ENCODE data around the gene MAP3K13.

The MAP3K13 gene

GRCh38 chr3:185362850-185363661, at the start of gene MAP3K13:
MAP3K13 (plus strand) TSS chr3:185363136; CDS start chr3:185428582, 65,446 bp downstream.
- TF ChIP-seq EZH2 (IDR thresholded peaks at IDR 0.05) (no peak), FOXP2 (optimal IDR thresholded peaks at IDR 0.05; ENCODE audit: control extremely low read depth, extremely low read length, insufficient read depth) (no peak), POLR2AphosphoS5 (IDR thresholded peaks at IDR 0.05; ENCODE audit: borderline replicate concordance, low read depth, low read length) (no peak)
- DNase-seq (ENCODE audit: low read depth, low spot score), result peak; percentile 90
- Histone ChIP-seq H3K9me3 (ENCODE audit: low read depth, low read length) (no peaks in the 10 kb centered on the region), H3K36me3 (ENCODE audit: insufficient read depth, low read length) (no peaks in the 10 kb centered on the region), H3K9ac (ENCODE audit: insufficient read length) (peak within 1 kb of the TSS; percentile 72), H3K27ac (peak within 1 kb of the TSS; percentile 59; the same call in 1 of the 2 replicates), H3K4me3 (peak within 1 kb of the TSS; percentile 83)

- 0 out of 2 replicates have a peak, but pooled peaks cover 6% of the 10 kb centered on the region for H3K9me3 ChIP-seq (ENCODE audit: low read depth, low read length)
- no peak overlapping the region for H3K4me3 ChIP-seq
- DNase-seq (ENCODE audit: low read depth, low spot score), result no peak
- peaks cover 12% of the 10 kb centered on the region for H3K36me3 ChIP-seq (ENCODE audit: insufficient read depth, low read length)
- TF ChIP-seq POLR2AphosphoS5 (IDR thresholded peaks at IDR 0.05; ENCODE audit: borderline replicate concordance, low read depth, low read length) (no peak), FOXP2 (optimal IDR thresholded peaks at IDR 0.05; ENCODE audit: control extremely low read depth, extremely low read length, insufficient read depth) (no peak), EZH2 (IDR thresholded peaks at IDR 0.05) (no peak)
- H3K27ac ChIP-seq, result no peak overlapping the region
- H3K9ac ChIP-seq (ENCODE audit: insufficient read length), result no peak overlapping the region
Measured at GRCh38 chr3:185313693-185314246, 49.2 kb upstream of the MAP3K13 start.

- H3K9me3 ChIP-seq (ENCODE audit: low read depth, low read length), result no peaks in the 10 kb centered on the region
- no peak for TF ChIP-seq FOXP2 (optimal IDR thresholded peaks at IDR 0.05; ENCODE audit: control extremely low read depth, extremely low read length, insufficient read depth)
- TF ChIP-seq POLR2AphosphoS5 (IDR thresholded peaks at IDR 0.05; ENCODE audit: borderline replicate concordance, low read depth, low read length), result no peak
- no peak for TF ChIP-seq EZH2 (IDR thresholded peaks at IDR 0.05)
- peak overlapping the region; percentile 30 for H3K9ac ChIP-seq (ENCODE audit: insufficient read length)
- peak overlapping the region; percentile 93 for H3K27ac ChIP-seq
- no peaks in the 10 kb centered on the region for H3K36me3 ChIP-seq (ENCODE audit: insufficient read depth, low read length)
- DNase-seq (ENCODE audit: low read depth, low spot score), result no peak
- H3K4me3 ChIP-seq, result 0 out of 2 replicates have a peak overlapping the region, but pooled peaks have one; percentile 15
Measured at GRCh38 chr3:185316740-185317412, 46.1 kb upstream of the MAP3K13 start.

DNA sequence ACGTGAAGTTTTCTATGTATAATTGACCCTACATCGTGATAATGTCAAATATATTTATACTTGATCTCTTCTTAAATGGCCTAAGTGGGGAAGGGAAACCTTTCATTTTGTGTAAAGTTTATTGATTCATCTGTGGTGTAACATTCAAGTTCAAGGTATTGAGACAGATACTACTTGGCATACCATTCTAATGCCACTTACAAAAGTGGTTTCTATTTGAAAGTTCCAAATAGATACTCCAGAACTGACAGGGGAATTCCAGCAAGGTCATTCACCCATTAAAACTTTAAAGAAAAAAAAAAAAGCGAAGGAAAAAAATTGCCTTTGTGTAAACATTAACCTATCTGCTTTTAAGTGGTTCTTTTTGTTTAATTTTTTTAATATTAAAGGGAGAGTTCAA, 45.3 kb upstream of the MAP3K13 start:
- DNase-seq (ENCODE audit: low read depth, low spot score), result no peak
- Histone ChIP-seq H3K4me3 (no peak overlapping the region), H3K9me3 (ENCODE audit: low read depth, low read length) (no peaks in the 10 kb centered on the region), H3K36me3 (ENCODE audit: insufficient read depth, low read length) (no peaks in the 10 kb centered on the region), H3K27ac (peak overlapping the region; percentile 93), H3K9ac (ENCODE audit: insufficient read length) (no peak overlapping the region)
- TF ChIP-seq EZH2 (IDR thresholded peaks at IDR 0.05), result no peak
- TF ChIP-seq FOXP2 (optimal IDR thresholded peaks at IDR 0.05; ENCODE audit: control extremely low read depth, extremely low read length, insufficient read depth), result no peak

DNA sequence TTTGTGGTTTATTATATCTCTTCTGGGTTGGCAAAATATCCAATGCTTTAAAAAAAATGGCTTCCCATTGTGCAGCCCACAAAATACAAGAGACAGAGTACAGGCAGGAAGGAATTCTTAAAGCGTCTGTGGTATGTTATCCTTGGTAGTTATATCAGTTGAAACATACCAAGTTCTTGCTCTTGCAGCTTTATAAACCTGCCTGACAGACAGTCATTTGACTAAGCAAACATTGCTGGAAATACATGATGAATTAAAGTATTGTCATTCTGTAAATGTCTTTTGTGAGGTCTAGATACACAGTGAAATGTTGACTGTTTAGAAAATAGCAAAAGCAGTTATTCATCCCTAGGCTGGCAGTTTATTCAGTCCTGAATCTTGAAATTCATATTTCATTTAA, 44.8 kb upstream of the MAP3K13 start:
- H3K27ac ChIP-seq, result peak overlapping the region; percentile 93
- H3K9ac ChIP-seq (ENCODE audit: insufficient read length), result peak overlapping the region; percentile 43
- DNase-seq (ENCODE audit: low read depth, low spot score), result no peak
- TF ChIP-seq EZH2 (IDR thresholded peaks at IDR 0.05) (no peak), POLR2AphosphoS5 (IDR thresholded peaks at IDR 0.05; ENCODE audit: borderline replicate concordance, low read depth, low read length) (no peak), FOXP2 (optimal IDR thresholded peaks at IDR 0.05; ENCODE audit: control extremely low read depth, extremely low read length, insufficient read depth) (no peak)
- H3K36me3 ChIP-seq (ENCODE audit: insufficient read depth, low read length), result no peaks in the 10 kb centered on the region
- no peaks in the 10 kb centered on the region for H3K9me3 ChIP-seq (ENCODE audit: low read depth, low read length)
- H3K4me3 ChIP-seq, result peak overlapping the region; percentile 57

GRCh38 chr3:185319801-185320200, 43.1 kb upstream of the MAP3K13 start:
- peak overlapping the region; percentile 49 for H3K9ac ChIP-seq (ENCODE audit: insufficient read length)
- no peaks in the 10 kb centered on the region for H3K36me3 ChIP-seq (ENCODE audit: insufficient read depth, low read length)
- H3K27ac ChIP-seq, result peak overlapping the region; percentile 93
- TF ChIP-seq POLR2AphosphoS5 (IDR thresholded peaks at IDR 0.05; ENCODE audit: borderline replicate concordance, low read depth, low read length), result no peak
- no peak for TF ChIP-seq FOXP2 (optimal IDR thresholded peaks at IDR 0.05; ENCODE audit: control extremely low read depth, extremely low read length, insufficient read depth)
- TF ChIP-seq EZH2 (IDR thresholded peaks at IDR 0.05), result no peak
- DNase-seq (ENCODE audit: low read depth, low spot score), result peak; percentile 72
- no peaks in the 10 kb centered on the region for H3K9me3 ChIP-seq (ENCODE audit: low read depth, low read length)
- H3K4me3 ChIP-seq, result peak overlapping the region; percentile 67

DNA sequence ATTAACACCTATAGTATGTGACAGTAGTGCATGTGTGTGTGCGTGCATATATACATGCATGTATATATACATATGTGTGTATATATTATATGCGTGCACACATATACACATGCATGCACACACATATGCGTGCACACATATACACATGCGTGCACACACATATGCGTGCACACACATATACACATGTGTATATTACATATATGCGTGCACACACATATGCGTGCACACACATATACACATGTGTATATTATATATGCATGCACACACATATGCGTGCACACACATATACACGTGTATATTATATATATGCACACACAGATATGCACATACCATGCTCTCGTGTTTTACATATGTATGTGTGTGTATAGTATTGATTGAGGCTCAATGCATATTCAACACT, 42.0 kb upstream of the MAP3K13 start:
- no peak for TF ChIP-seq EZH2 (IDR thresholded peaks at IDR 0.05)
- TF ChIP-seq POLR2AphosphoS5 (IDR thresholded peaks at IDR 0.05; ENCODE audit: borderline replicate concordance, low read depth, low read length), result no peak
- TF ChIP-seq FOXP2 (optimal IDR thresholded peaks at IDR 0.05; ENCODE audit: control extremely low read depth, extremely low read length, insufficient read depth), result no peak
- no peaks in the 10 kb centered on the region for H3K9me3 ChIP-seq (ENCODE audit: low read depth, low read length)
- H3K4me3 ChIP-seq, result no peak overlapping the region
- no peak for DNase-seq (ENCODE audit: low read depth, low spot score)
- no peak overlapping the region for H3K27ac ChIP-seq
- no peaks in the 10 kb centered on the region for H3K36me3 ChIP-seq (ENCODE audit: insufficient read depth, low read length)
- no peak overlapping the region for H3K9ac ChIP-seq (ENCODE audit: insufficient read length)

DNA sequence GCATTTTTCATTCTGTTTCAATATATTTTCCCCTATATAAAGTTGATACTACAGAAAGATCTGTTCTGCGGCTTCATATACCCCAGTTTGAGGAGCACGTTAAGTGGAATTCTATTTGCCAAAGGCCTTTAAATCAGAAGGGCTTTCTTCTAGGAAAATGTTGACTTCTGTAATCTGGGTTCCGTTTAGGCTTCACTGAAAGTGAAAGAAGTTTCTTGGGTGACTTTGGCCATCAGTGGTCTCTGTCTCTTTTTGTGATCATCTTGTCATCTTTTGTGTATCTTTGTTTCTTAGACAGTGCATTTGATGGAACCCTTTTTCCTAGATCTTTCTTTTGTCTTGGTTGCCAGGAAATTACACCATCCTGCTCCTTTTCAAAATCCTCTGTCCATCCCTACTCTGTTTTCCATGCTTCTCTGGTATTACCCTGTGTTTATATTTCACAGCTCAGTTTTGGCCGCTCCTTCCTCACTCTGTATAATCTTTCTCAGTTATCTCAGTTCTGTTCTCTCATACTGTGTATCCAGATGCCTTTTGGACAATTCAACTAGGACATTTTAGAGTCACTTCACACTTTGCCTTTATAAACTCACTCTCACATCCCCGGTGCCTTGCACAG, 40.7 kb upstream of the MAP3K13 start:
- Histone ChIP-seq H3K36me3 (ENCODE audit: insufficient read depth, low read length) (no peaks in the 10 kb centered on the region), H3K4me3 (no peak overlapping the region), H3K27ac (no peak overlapping the region), H3K9me3 (ENCODE audit: low read depth, low read length) (no peaks in the 10 kb centered on the region), H3K9ac (ENCODE audit: insufficient read length) (no peak overlapping the region)
- no peak for DNase-seq (ENCODE audit: low read depth, low spot score)
- TF ChIP-seq FOXP2 (optimal IDR thresholded peaks at IDR 0.05; ENCODE audit: control extremely low read depth, extremely low read length, insufficient read depth), result no peak
- TF ChIP-seq EZH2 (IDR thresholded peaks at IDR 0.05), result no peak
- TF ChIP-seq POLR2AphosphoS5 (IDR thresholded peaks at IDR 0.05; ENCODE audit: borderline replicate concordance, low read depth, low read length), result no peak
